ENCODE measurements around the gene NTRK1. TPM values are rescaled to one million over a fixed set of nuclear protein-coding genes. Genes with fewer than 3 reads are reported as not detected.

The NTRK1 gene
- total and polyA plus RNA-seq, 2 of the 13 experiments (the other 11 are each of a cell fraction or from before 2014, with no cell fraction given) = not detected

DNA sequence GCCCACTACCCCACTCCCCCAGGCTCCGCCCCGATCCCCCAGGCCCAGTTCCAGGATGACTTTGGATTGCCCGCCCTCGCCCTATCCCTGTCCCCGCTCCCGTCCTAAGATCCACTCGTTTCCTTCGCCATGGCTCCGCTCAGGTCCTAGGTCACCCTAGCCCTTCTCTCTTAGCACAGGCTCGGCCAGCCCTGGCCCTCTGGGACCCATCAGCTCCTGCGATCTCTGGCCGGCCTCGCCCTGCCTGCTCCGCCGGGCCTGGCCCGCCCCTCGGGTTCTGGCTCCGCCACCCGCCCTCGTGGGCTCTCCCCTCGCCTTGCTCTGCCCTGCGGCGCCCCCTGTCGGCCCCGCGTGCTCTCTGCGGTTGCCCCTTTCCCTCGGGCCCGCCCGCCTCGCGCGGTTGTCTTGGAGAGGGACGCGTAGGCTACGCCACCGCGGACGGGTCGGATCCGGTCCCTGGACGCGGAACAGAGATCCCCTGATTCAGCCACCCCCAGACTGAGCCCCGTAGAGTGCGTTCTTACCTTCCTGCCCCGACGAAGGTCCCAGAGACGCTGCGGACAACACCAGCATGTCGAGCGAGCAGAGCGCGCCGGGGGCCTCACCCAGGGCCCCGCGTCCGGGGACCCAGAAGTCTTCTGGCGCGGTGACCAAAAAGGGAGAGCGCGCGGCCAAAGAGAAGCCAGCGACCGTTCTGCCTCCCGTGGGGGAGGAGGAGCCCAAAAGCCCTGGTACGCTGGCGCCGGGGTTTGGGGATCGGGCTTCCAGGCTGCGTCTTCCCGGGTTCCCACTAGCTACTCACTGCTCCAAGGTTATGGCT lies 59.8 kb downstream of the NTRK1 start, which contains the start of gene LRRC71 (continued):
- TF ChIP-seq SMYD3 (CRISPR knock-in tag; IDR thresholded peaks at IDR 0.05) (no peak), ZNF567 (CRISPR knock-in tag; IDR thresholded peaks at IDR 0.05; ENCODE audit: borderline replicate concordance) (no peak), ZFY (CRISPR knock-in tag; IDR thresholded peaks at IDR 0.05) (no peak; the same call in 1 of the 2 replicates), SMAD9 (CRISPR knock-in tag; IDR thresholded peaks at IDR 0.05) (no peak), ZNF274 (CRISPR knock-in tag; IDR thresholded peaks at IDR 0.05) (0 out of 2 replicates have a peak, but pooled peaks have one; percentile 25), ZNF879 (CRISPR knock-in tag; IDR thresholded peaks at IDR 0.05) (no peak), PAX8 (CRISPR knock-in tag; IDR thresholded peaks at IDR 0.05; ENCODE audit: borderline replicate concordance) (no peak), RFX3 (CRISPR knock-in tag; IDR thresholded peaks at IDR 0.05) (no peak), SNAPC2 (CRISPR knock-in tag; IDR thresholded peaks at IDR 0.05) (0 out of 2 replicates have a peak, but pooled peaks have one; percentile 58), SPEN (CRISPR knock-in tag; IDR thresholded peaks at IDR 0.05; ENCODE audit: low read depth) (0 out of 2 replicates have a peak, but pooled peaks have one; percentile 26), NR2F6 (IDR thresholded peaks at IDR 0.05) (no peak), NR2F6 (CRISPR knock-in tag; IDR thresholded peaks at IDR 0.05) (no peak), ETV5 (CRISPR knock-in tag; IDR thresholded peaks at IDR 0.05; ENCODE audit: borderline replicate concordance) (no peak), STAG1 (CRISPR knock-in tag; IDR thresholded peaks at IDR 0.05) (peak; percentile 76), ZSCAN29 (CRISPR knock-in tag; conservative IDR thresholded peaks at IDR 0.05) (no peak), ZNF598 (CRISPR knock-in tag; IDR thresholded peaks at IDR 0.05; ENCODE audit: borderline replicate concordance) (no peak), ZNF451 (CRISPR knock-in tag; IDR thresholded peaks at IDR 0.05) (no peak), TBX2 (CRISPR knock-in tag; IDR thresholded peaks at IDR 0.05; ENCODE audit: borderline replicate concordance) (peak; percentile 35; the same call in 1 of the 2 replicates), ZBTB38 (CRISPR knock-in tag; IDR thresholded peaks at IDR 0.05) (no peak), ZNF207 (IDR thresholded peaks at IDR 0.05; ENCODE audit: borderline replicate concordance) (no peak), DNMT1 (CRISPR knock-in tag; IDR thresholded peaks at IDR 0.05) (peak; percentile 54; the same call in 1 of the 2 replicates), ZFP41 (CRISPR knock-in tag; IDR thresholded peaks at IDR 0.05; ENCODE audit: borderline replicate concordance) (no peak)
- TF ChIP-seq, protein P1, sequence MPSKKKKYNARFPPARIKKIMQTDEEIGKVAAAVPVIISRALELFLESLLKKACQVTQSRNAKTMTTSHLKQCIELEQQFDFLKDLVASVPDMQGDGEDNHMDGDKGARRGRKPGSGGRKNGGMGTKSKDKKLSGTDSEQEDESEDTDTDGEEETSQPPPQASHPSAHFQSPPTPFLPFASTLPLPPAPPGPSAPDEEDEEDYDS (CRISPR knock-in tag; IDR thresholded peaks at IDR 0.05) = 0 out of 2 replicates have a peak, but pooled peaks have one; percentile 20
- TF ChIP-seq, protein P2, sequence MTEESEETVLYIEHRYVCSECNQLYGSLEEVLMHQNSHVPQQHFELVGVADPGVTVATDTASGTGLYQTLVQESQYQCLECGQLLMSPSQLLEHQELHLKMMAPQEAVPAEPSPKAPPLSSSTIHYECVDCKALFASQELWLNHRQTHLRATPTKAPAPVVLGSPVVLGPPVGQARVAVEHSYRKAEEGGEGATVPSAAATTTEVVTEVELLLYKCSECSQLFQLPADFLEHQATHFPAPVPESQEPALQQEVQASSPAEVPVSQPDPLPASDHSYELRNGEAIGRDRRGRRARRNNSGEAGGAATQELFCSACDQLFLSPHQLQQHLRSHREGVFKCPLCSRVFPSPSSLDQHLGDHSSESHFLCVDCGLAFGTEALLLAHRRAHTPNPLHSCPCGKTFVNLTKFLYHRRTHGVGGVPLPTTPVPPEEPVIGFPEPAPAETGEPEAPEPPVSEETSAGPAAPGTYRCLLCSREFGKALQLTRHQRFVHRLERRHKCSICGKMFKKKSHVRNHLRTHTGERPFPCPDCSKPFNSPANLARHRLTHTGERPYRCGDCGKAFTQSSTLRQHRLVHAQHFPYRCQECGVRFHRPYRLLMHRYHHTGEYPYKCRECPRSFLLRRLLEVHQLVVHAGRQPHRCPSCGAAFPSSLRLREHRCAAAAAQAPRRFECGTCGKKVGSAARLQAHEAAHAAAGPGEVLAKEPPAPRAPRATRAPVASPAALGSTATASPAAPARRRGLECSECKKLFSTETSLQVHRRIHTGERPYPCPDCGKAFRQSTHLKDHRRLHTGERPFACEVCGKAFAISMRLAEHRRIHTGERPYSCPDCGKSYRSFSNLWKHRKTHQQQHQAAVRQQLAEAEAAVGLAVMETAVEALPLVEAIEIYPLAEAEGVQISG (CRISPR knock-in tag; IDR thresholded peaks at IDR 0.05) = no peak
- TF ChIP-seq, protein P3, sequence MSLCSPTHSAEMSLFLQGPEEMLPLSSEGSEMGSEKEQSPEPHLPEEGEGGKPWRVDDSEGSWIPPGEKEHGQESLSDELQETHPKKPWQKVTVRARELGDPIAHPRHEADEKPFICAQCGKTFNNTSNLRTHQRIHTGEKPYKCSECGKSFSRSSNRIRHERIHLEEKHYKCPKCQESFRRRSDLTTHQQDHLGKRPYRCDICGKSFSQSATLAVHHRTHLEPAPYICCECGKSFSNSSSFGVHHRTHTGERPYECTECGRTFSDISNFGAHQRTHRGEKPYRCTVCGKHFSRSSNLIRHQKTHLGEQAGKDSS (CRISPR knock-in tag; IDR thresholded peaks at IDR 0.05; ENCODE audit: borderline replicate concordance, low read depth) = peak; percentile 50; the same call in 1 of the 2 replicates
- TF ChIP-seq, protein P4, sequence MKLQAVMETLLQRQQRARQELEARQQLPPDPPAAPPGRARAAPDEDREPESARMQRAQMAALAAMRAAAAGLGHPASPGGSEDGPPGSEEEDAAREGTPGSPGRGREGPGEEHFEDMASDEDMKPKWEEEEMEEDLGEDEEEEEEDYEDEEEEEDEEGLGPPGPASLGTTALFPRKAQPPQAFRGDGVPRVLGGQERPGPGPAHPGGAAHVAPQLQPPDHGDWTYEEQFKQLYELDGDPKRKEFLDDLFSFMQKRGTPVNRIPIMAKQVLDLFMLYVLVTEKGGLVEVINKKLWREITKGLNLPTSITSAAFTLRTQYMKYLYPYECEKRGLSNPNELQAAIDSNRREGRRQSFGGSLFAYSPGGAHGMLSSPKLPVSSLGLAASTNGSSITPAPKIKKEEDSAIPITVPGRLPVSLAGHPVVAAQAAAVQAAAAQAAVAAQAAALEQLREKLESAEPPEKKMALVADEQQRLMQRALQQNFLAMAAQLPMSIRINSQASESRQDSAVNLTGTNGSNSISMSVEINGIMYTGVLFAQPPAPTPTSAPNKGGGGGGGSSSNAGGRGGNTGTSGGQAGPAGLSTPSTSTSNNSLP (IDR thresholded peaks at IDR 0.05; ENCODE audit: low read depth, low read length) = no peak

Data from HepG2 (cell line).